Superior temporal gyrus (tissue), 1 donor: ENCODE results near the gene SRF.
A peak's percentile ranks its signal among the peaks of the same experiment; 100 is the strongest.

ENCODE experiments used
- DNase-seq: peaks from one replicate; pipeline ENCODE4 v3.0.0-alpha.2; 2016; ENCODE audit errors: extremely low spot score

SRF gene

GRCh38 chr6:43147691-43148477, 23.2 kb upstream of the SRF start:
- DNase-seq = no peak

GRCh38 chr6:43149265-43149664, 21.8 kb upstream of the SRF start:
- DNase-seq = no peak

GRCh38 chr6:43150051-43150751, 20.9 kb upstream of the SRF start:
- no peak for DNase-seq

- DNase-seq = no peak
Observed at GRCh38 chr6:43159599-43159998, 11.5 kb upstream of the SRF start.

- no peak for DNase-seq
Observed at GRCh38 chr6:43163899-43164298, 7.2 kb upstream of the SRF start.

GRCh38 chr6:43170417-43170930, 595 bp upstream of the SRF start:
- DNase-seq = no peak

GRCh38 chr6:43171707-43172103, 636 bp downstream of the SRF start:
- DNase-seq = no peak

- no peak for DNase-seq
Observed at GRCh38 chr6:43172104-43173007, 1.3 kb downstream of the SRF start.

- no peak for DNase-seq
Observed at GRCh38 chr6:43173591-43174262, 2.7 kb downstream of the SRF start.

GRCh38 chr6:43174263-43175112, 3.4 kb downstream of the SRF start:
- DNase-seq = peak; percentile 97

GRCh38 chr6:43175676-43176422, 4.8 kb downstream of the SRF start:
- DNase-seq = no peak

GRCh38 chr6:43176423-43176786, 5.3 kb downstream of the SRF start:
- no peak for DNase-seq

- no peak for DNase-seq
Observed at GRCh38 chr6:43178150-43178549, 7.1 kb downstream of the SRF start.

GRCh38 chr6:43178951-43179830, 8.1 kb downstream of the SRF start:
- DNase-seq = no peak

- no peak for DNase-seq
Observed at GRCh38 chr6:43180058-43180457, 9.0 kb downstream of the SRF start.

- DNase-seq = no peak
Observed at GRCh38 chr6:43180985-43181384, 9.9 kb downstream of the SRF start.

GRCh38 chr6:43181621-43181941, 10.5 kb downstream of the SRF start:
- DNase-seq = no peak

- peak; percentile 84 for DNase-seq
Observed at GRCh38 chr6:43181942-43182860, 11.1 kb downstream of the SRF start, which contains the start of gene CUL9. Gene CUL9 (plus strand): TSS chr6:43182196. CDS start chr6:43184311, 2,115 bp downstream.
